HG03457 (cell line): ENCODE measurements around the gene HPSE2.

Source experiments
- ATAC-seq: cut with Tn5 transposase; IDR thresholded peaks from one replicate; pipeline ENCODE4 v1.9.1; 2021; ENCODE audit warnings: moderate number of reproducible peaks; ENCODE audit not compliant: unreplicated experiment

Gene HPSE2

GRCh38 chr10:98855403-98856189 lies 380.1 kb downstream of the HPSE2 start:
- ATAC-seq, result no peak

GRCh38 chr10:98852686-98853085 lies 383.0 kb downstream of the HPSE2 start:
- ATAC-seq, result no peak

GRCh38 chr10:98848361-98848760 lies 387.3 kb downstream of the HPSE2 start:
- no peak for ATAC-seq

GRCh38 chr10:98846787-98847186 lies 388.9 kb downstream of the HPSE2 start:
- ATAC-seq, result no peak

- no peak for ATAC-seq
These were observed 402.1 kb downstream of the HPSE2 start for GRCh38 chr10:98833542-98833941.

- ATAC-seq, result no peak
These were observed 402.9 kb downstream of the HPSE2 start for GRCh38 chr10:98832738-98833137.

- ATAC-seq, result no peak
These were observed 403.5 kb downstream of the HPSE2 start for GRCh38 chr10:98832196-98832595.

GRCh38 chr10:98831391-98831790 lies 404.3 kb downstream of the HPSE2 start:
- ATAC-seq, result no peak

- ATAC-seq, result no peak
These were observed 409.9 kb downstream of the HPSE2 start for GRCh38 chr10:98825741-98826140.

GRCh38 chr10:98817396-98817795 lies 418.3 kb downstream of the HPSE2 start:
- ATAC-seq, result no peak

- no peak for ATAC-seq
These were observed 420.4 kb downstream of the HPSE2 start for GRCh38 chr10:98815039-98815885.

- no peak for ATAC-seq
These were observed 421.2 kb downstream of the HPSE2 start for GRCh38 chr10:98814470-98814869.

GRCh38 chr10:98808282-98808892 lies 427.3 kb downstream of the HPSE2 start:
- ATAC-seq, result no peak

- no peak for ATAC-seq
These were observed 435.4 kb downstream of the HPSE2 start for GRCh38 chr10:98800263-98800662.

- ATAC-seq, result no peak
These were observed 440.2 kb downstream of the HPSE2 start for GRCh38 chr10:98795467-98795866.

- no peak for ATAC-seq
These were observed 444.8 kb downstream of the HPSE2 start for GRCh38 chr10:98790817-98791216.

GRCh38 chr10:98778277-98778759 lies 457.3 kb downstream of the HPSE2 start:
- ATAC-seq, result no peak

- no peak for ATAC-seq
These were observed 477.2 kb downstream of the HPSE2 start for GRCh38 chr10:98758463-98758862.

GRCh38 chr10:98748298-98748697 lies 487.4 kb downstream of the HPSE2 start:
- ATAC-seq, result no peak

GRCh38 chr10:98745645-98746044 lies 490.0 kb downstream of the HPSE2 start:
- ATAC-seq, result no peak

GRCh38 chr10:98720551-98720950 lies 515.1 kb downstream of the HPSE2 start:
- ATAC-seq, result no peak
